HG03039 (cell line): ENCODE data around the gene CXXC1.
"Not testable (repeated sequence)": the region's sequence is repeated elsewhere in the genome, so short reads cannot be mapped to it uniquely, and the experiment has no call there.

Experiments
- ATAC-seq: cut with Tn5 transposase; IDR thresholded peaks from one replicate; pipeline ENCODE4 v1.9.1; 2021; ENCODE audit warnings: mild to moderate bottlenecking, moderate library complexity; ENCODE audit not compliant: unreplicated experiment

CXXC1 gene

GRCh38 chr18:50298443-50299284, 11.2 kb upstream of the CXXC1 start:
- no peak for ATAC-seq

GRCh38 chr18:50297621-50298442, 10.3 kb upstream of the CXXC1 start:
- ATAC-seq: peak; percentile 100

DNA sequence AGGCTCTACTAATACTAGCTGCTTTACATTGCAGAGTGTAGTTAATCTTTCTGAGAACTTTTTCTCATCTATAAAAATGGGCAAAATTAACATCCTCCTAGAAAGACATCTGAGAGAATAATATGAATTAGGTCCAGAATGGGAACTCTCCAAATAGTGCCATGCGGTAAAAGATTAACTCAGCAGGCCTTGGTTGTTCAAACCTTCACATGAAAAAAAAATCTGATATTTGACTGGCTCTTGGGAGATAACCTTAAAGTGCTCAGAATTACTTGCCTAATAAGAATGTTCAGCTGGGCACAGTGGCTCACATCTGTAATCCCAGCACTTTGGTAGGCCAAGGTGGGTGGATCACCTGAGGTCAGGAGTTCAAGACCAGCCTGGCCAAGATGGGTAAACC, 5.5 kb upstream of the CXXC1 start:
- ATAC-seq: no peak

- no peak for ATAC-seq
These were observed 1.6 kb upstream of the CXXC1 start for GRCh38 chr18:50289108-50289443.

- not testable (repeated sequence) for ATAC-seq
These were observed 1.0 kb upstream of the CXXC1 start for GRCh38 chr18:50288348-50289107.

DNA sequence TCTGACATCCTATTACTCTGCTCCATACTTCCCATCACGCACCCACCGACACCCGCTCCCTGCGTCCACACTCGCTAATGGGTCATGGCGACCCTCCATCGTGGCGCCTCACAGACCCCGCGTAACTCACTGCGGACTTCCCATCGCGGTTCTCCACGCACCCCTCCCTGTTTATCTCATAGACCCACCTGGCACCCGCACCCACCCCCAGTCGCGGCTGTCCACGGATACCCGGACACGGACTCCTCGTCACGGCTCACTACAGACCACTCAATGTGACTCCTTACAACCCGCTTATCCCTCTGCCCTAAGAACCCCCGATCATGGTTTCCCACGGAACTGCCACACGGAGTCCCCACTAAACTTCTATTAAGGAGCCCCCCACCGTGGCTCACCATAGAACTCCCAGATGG, 458 bp downstream of the CXXC1 start:
- ATAC-seq: no peak

GRCh38 chr18:50286391-50287027, 983 bp downstream of the CXXC1 start:
- ATAC-seq: no peak

- no peak for ATAC-seq
These were observed 1.7 kb downstream of the CXXC1 start for GRCh38 chr18:50285631-50286321.

- no peak for ATAC-seq
These were observed 2.4 kb downstream of the CXXC1 start for GRCh38 chr18:50285071-50285470.

DNA sequence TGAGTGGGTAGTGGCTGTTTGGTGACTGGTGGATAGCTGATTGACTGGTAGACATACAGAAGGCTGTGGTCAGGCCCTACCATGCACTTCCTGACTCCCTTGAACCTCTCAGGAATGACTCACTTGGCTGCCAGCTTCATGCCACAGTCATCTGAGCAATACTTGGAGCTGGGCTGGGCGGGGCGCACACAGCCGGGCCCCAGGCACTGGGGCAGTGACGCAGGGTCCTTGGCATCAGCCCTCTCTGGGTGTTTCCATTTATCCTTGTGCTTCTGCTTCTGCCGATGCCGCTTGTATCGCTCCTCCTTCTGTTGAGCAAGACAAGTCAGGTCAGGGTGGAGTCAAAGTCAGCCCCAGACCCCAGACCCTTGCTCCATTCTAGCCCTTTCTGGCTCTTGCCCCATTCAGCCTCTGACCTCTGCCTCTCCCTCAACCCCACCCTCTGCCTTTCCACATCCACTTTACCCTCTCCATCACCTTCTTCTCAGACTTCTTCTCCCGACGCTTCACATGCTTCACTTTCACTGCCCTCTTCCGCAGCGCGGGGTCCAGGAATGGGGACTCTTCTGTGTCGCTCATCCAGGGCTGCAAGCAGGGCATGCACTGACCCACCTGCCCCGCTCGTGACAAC, 3.1 kb downstream of the CXXC1 start:
- ATAC-seq: no peak

GRCh38 chr18:50283469-50284209, 3.9 kb downstream of the CXXC1 start:
- no peak for ATAC-seq

- no peak for ATAC-seq
These were observed 4.8 kb downstream of the CXXC1 start for GRCh38 chr18:50282521-50283335.

DNA sequence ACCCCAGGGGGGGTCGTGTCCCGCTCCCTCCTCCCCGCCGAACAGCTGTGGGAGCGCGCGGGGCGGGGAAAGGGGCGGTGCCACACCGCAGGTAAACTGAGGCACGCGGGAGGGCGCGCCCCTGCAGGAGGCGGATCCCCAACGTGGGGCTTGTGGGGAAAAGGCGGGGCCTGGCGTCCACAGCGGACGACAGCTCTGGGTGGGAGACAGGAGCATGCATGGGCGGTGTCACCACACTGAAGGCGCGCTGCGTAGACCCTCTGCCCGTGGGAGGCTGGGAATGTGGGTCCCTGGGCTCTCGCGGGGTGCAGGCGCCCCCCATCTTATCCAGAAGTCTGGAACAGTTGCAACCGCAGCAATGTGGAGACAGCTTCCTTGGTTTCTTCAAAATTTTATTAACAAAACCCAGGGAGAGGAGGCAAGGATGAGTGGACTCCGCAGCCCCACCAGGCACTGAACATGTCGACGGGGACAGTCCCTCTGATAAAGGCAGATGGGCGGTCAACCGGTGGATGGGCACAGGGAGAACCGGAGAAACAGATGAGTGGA, 5.4 kb downstream of the CXXC1 start:
- peak; percentile 1 for ATAC-seq

GRCh38 chr18:50281295-50281971, 6.1 kb downstream of the CXXC1 start, which contains the start of gene MBD1:
TSS of gene MBD1 (minus strand) at chr18:50281523. CDS start at chr18:50279992, 1,531 bp downstream.
- peak; percentile 82 for ATAC-seq

- ATAC-seq: no peak
These were observed 6.7 kb downstream of the CXXC1 start for GRCh38 chr18:50280707-50281294.

- no peak for ATAC-seq
These were observed 7.7 kb downstream of the CXXC1 start for GRCh38 chr18:50279752-50280151.

- no peak for ATAC-seq
These were observed 9.6 kb downstream of the CXXC1 start for GRCh38 chr18:50277942-50278341.
